Effector CD8-positive, alpha-beta T cell (primary cell): ENCODE results near the gene COBL.

Experiments used
- DNase-seq: peaks from one replicate; lab custom pipeline; 2025; lab: John Stamatoyannopoulos, UW
- total RNA-seq, 4 experiments: gene quantifications; one replicate each; lab custom pipeline; 2026; lab: John Stamatoyannopoulos, UW

COBL gene, protein sequence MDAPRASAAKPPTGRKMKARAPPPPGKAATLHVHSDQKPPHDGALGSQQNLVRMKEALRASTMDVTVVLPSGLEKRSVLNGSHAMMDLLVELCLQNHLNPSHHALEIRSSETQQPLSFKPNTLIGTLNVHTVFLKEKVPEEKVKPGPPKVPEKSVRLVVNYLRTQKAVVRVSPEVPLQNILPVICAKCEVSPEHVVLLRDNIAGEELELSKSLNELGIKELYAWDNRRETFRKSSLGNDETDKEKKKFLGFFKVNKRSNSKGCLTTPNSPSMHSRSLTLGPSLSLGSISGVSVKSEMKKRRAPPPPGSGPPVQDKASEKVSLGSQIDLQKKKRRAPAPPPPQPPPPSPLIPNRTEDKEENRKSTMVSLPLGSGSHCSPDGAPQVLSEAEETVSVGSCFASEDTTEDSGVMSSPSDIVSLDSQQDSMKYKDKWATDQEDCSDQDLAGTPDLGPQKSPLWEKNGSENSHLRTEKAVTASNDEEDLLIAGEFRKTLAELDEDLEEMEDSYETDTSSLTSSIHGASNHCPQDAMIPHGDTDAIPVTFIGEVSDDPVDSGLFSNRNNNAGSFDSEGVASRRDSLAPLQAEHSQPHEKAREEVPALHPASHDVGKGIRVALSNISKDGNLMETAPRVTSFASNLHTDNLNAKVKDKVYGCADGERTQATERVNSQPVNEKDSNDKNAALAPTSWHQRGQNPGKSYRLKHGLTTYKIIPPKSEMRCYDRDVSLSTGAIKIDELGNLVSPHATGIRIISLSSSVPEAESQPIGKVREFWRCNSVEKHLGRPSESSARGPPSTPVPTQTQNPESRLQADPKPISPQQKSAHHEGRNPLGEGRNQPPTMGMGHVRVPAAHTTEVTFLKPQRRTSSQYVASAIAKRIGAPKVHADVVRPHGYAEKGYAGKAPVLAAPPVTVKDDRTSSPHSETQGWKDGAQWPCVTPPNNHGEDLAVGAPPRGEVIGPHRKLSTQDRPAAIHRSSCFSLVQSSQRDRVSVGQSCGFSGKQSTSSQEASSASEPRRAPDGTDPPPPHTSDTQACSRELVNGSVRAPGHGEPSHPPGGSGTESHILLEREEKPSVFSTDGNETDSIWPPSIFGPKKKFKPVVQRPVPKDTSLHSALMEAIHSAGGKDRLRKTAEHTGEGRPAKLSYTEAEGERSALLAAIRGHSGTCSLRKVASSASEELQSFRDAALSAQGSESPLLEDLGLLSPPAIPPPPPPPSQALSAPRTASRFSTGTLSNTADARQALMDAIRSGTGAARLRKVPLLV
- 0 to 0.54 (median 0.04) reads per million in 4 experiments for total RNA-seq

- no peak for DNase-seq
These were observed at the start of gene COBL for GRCh38 chr7:51316666-51317581. COBL (minus strand) TSS chr7:51316809; CDS start chr7:51316633, 176 bp downstream.

DNA sequence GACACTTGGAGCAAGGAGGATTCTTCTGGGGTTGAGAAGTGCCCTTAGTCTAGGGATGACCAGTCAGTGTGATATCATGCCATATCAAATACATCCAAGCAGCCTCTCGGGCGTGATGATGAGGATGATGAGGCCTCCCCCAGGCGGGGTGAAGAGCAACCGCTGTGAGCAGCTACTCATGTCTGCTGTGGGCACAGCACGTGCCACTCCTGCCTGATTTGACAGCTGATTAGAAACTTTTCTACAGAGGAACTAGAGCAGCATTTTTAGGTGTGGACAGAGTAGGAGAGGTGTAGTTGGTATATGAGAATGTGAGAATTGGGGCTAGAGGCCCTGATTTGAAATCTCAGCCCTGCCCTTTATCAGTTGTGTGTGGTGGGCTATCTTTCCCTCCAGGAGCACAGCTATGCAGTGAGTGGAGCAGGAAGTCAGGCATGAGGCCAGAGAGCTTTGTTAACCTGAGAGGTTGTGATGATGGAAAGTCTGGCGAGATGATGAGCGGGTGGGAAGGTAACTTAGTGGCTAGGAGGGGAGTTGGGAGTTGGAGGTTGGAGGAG, 49.6 kb upstream of the COBL start:
- no peak for DNase-seq

DNA sequence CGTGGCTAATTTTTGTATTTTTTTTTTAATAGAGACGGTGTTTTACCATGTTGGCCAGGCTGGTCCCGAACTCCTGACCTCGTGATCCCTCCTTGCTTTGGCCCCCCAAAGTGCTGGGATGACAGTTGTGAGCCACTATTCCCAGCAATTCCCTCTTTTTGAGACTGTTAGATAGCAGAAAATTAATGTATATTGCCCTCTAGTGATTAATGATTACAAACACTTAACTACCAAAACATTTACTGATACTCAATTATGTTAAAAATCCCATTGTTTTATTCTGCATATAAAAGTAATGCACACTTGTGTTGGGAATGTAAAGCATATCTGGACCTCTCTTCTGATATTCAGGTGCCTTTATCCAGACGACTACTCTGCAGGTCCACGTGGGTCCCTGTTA, 41.2 kb upstream of the COBL start:
- no peak for DNase-seq

GRCh38 chr7:51356849-51357516, 40.4 kb upstream of the COBL start:
- DNase-seq: no peak

DNA sequence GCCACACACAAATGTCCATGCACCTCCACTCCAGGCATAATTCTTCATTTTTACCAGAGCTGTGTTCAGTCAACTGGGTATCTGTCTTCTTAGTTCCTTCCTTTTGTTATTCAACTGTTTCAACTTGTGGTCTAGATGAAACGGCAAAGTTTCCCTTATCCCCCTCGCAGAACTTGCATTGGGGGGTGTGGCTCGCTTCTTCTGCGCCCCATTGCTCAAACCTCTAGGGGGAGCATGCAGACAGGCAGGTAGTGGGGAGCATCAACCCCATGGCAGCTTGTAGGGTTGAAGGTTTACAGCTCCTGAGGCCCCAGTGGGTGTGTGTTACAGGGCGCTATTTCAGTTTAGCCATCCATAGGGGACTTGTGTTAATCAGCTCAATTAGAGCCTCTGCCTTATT, 38.3 kb upstream of the COBL start:
- no peak for DNase-seq

- DNase-seq: no peak
These were observed 37.8 kb upstream of the COBL start for GRCh38 chr7:51354434-51354833.

DNA sequence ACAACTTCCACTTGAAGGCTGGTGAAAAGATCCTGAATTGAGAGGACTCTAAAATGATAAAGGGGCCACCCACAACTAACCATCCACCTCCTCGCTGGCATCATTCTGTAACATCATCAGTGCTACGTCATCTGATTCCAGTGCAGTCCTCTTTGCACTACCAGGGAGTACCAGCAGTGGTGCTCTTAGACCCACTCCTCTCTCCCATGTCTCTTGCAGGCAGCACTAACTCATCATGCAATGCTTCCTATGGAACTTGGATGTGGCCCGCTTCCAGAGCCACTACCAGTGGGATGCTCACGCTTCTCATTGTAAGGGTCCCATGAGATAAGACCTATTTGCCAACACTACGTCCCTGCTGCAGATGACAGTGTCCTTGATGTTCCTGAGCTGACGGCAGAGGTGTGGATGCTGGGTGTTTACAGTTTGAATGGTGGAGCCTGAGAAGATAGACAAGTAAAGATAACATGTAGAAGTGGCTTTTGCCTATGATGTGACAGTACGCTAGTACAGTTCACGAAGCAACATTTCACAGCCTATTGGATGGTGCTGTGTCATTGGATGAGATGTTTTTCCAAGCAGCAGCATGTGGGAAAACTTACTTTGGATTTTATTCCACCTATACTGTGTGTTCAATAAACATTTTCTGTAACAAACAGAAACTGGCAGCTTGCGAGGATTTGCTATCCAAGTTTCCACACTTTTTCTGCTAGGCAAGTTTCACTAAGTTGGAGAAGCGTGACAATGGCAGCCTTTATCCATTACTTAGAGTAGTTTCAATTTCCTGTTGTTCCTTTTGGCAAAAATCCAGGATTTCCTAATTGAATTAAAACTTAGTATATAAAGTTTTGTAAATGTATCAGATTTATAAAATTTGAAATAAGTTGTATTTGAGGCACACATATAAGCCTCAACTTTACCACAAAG, 35.8 kb upstream of the COBL start:
- no peak for DNase-seq

DNA sequence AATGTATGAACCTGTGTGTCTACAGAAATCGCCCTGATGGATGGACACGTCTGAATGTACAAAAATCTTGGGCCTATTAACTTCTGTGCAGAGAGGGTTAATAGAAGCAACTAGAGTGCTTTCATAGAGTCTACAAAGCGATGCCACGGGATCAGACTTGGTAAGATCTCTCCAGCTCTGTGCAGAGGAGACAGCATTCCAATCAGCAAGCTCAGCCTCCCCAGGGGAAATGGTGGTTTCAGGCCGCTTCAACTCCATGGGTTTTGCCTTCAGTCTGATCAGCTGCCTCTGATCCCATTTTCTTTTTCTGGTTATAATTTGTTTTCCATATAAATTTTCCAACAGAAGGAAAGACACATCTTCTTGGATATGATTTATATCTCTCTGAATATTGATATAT, 35.1 kb upstream of the COBL start:
- DNase-seq: no peak

DNA sequence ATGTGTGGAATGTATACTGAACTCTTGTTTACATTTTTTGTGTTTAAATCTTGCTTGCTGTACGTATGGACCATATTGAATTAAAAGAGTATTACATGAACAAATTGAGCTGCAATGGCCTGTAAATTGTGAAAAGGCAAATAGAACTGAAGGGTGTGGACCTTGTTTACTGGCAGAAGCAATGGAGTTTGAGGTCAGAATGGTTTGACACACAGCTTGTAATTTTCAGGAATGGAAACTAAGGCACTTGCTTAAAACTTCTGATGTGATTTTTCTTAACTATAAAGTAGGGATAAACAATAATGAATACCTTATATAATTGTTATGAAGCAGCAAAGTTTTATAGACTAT, 33.9 kb upstream of the COBL start:
- no peak for DNase-seq

GRCh38 chr7:51349820-51350545, 33.4 kb upstream of the COBL start:
- no peak for DNase-seq

- no peak for DNase-seq
These were observed 29.5 kb upstream of the COBL start for GRCh38 chr7:51346126-51346525.

GRCh38 chr7:51344406-51345138, 28.0 kb upstream of the COBL start:
- DNase-seq: no peak

DNA sequence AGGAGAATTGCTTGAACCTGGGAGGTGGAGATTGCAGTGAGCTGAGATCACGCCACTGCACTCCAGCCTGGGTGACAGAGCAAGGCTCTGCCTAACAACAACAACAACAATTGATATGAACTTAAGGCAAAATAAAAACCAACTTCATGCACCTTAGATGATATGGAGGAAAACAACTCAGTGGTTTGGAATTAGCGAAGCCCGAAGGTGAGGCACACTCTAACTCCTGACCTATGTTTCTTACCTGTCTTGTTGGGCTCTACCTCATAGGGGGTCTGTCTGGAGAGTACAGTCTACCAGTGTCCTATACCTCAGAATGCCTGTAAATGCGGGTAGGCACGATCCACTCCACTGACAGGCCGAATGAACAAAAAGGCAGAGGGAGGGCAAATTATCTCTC, 24.3 kb upstream of the COBL start:
- DNase-seq: no peak

- no peak for DNase-seq
These were observed 23.6 kb upstream of the COBL start for GRCh38 chr7:51340029-51340838.

- no peak for DNase-seq
These were observed 18.4 kb upstream of the COBL start for GRCh38 chr7:51335057-51335456.

DNA sequence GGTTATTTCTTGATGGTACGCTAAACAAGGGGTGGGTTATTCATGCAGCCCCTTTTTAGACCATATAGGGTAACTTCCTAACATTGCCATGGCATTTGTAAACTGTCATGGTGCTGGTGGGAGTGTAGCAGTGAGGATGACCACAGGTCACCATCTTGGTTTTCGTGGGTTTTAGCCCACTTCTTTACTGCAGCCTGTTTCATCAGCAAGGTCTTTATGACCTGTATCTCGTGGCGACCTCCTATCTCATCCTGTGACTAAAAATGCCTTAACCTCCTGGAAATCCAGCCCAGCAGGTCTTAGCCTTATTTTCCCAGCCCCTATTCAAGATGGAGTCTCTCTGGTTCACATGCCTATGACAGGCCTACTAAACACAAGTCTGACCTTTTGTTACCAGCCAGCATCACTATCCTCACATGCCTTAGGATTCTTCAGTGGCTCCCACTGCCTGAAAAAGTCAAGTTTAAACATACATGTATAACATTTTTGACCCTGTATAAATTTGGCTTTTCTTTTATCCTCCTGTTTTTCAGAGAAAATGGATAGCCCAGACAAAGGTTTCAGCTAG, 13.2 kb upstream of the COBL start:
- DNase-seq: no peak
